Fibroblast of lung (primary cell): ENCODE measurements around the gene NFIC. TPM values are rescaled to one million over a fixed set of nuclear protein-coding genes. Genes with fewer than 3 reads are reported as not detected.

Experiments
- DNase-seq, 2 donors: peaks; one replicate each; pipeline versions ENCODE4 v3.0.0 to v3.0.0-alpha.2; 2010; ENCODE audit warnings: low read depth in 2 of 2
- H2AFZ ChIP-seq: 2 replicates; pipeline ENCODE4 v1.5.1; 2012; ENCODE audit warnings: low read length, control low read depth, inconsistent platforms
- H3K27ac ChIP-seq: 2 replicates; pipeline ENCODE4 v1.5.1; 2011; ENCODE audit warnings: low read length, control low read depth; ENCODE audit not compliant: insufficient read depth
- H3K27me3 ChIP-seq: 2 replicates; pipeline ENCODE4 v1.5.1; 2011; ENCODE audit warnings: mild to moderate bottlenecking, low read length; ENCODE audit not compliant: control insufficient read depth, insufficient read depth
- H3K36me3 ChIP-seq: 2 replicates; pipeline ENCODE4 v1.5.1; 2011; ENCODE audit warnings: low read length; ENCODE audit not compliant: control insufficient read depth, insufficient read depth
- H3K4me1 ChIP-seq: 2 replicates; pipeline ENCODE4 v1.5.1; 2011; ENCODE audit warnings: low read length; ENCODE audit not compliant: control insufficient read depth, insufficient read depth; ENCODE audit errors: extremely low read depth
- H3K4me2 ChIP-seq: 2 replicates; pipeline ENCODE4 v1.5.1; 2011; ENCODE audit warnings: low read length, control low read depth; ENCODE audit not compliant: insufficient read depth; ENCODE audit errors: extremely low read depth
- H3K4me3 ChIP-seq, 4 experiments: fragments of 200-600 bp in 1 of 4; sonication (generic) in 1 of 4; replicated peaks in 1 of 4; 2 replicates each; pipeline ENCODE4 v1.5.1; 2011 to 2016; ENCODE audit warnings: low read length in 4 of 4, low read depth in 3 of 4, mild to moderate bottlenecking in 3 of 4, control low read depth in 2 of 4, inconsistent platforms in 1 of 4, mixed read lengths in 1 of 4; ENCODE audit not compliant: insufficient read depth in 1 of 4; ENCODE audit errors: control extremely low read depth in 1 of 4
- H3K79me2 ChIP-seq: 2 replicates; pipeline ENCODE4 v1.5.1; 2012; ENCODE audit warnings: mild to moderate bottlenecking, low read length, inconsistent platforms; ENCODE audit not compliant: control insufficient read depth, insufficient read depth
- H3K9ac ChIP-seq: 2 replicates; pipeline ENCODE4 v1.5.1; 2011; ENCODE audit warnings: mild to moderate bottlenecking, low read length, control low read depth; ENCODE audit not compliant: insufficient read depth
- H3K9me3 ChIP-seq: 2 replicates; pipeline ENCODE4 v1.5.1; 2012; ENCODE audit warnings: low read depth, low read length; ENCODE audit not compliant: control insufficient read depth, insufficient read depth
- H4K20me1 ChIP-seq: 2 replicates; pipeline ENCODE4 v1.5.1; 2011; ENCODE audit warnings: low read length; ENCODE audit not compliant: control insufficient read depth, insufficient read depth; ENCODE audit errors: extremely low read depth
- EZH2 ChIP-seq: IDR thresholded peaks from 2 replicates; pipeline ENCODE4 v1.5.1; 2012; ENCODE audit warnings: low read length, control low read depth, mild to moderate bottlenecking; ENCODE audit errors: missing control alignments
- polyA plus RNA-seq, 2 donors: library from polyadenylated mRNA; depleted of rRNA in 1 of 2; stranded (reverse) in 1 of 2; unstranded in 1 of 2; fragments of >200 nt; gene quantifications; 2 replicates each; pipeline ENCODE4 v1.2.1, GENCODE V29; 2011 to 2012; ENCODE audit warnings: missing spikeins in 1 of 2
- total RNA-seq: library from RNA; depleted of rRNA; stranded (reverse); fragments of >200 nt; gene quantifications from 2 replicates; pipeline ENCODE4 v1.2.1, GENCODE V29; 2014
- TF ChIP-seq, protein P1 (sequence below), 2 donors: IDR thresholded peaks in 1 of 2; conservative IDR thresholded peaks in 1 of 2; 1 replicate in 1 of 2; 2 replicates in 1 of 2; pipeline ENCODE4 v1.5.1; 2011 to 2012; ENCODE audit warnings: low read length in 2 of 2, control low read depth in 1 of 2, inconsistent platforms in 1 of 2, low read depth in 1 of 2, mild to moderate bottlenecking in 1 of 2

NFIC gene
- total and polyA plus RNA-seq, 2 donors (not counting 1 experiment from before 2014, with no cell fraction given): 7.9 to 66.4 TPM

- no peak overlapping the region for H3K4me3 ChIP-seq
- peaks cover 11% of the 10 kb centered on the region for H3K4me1 ChIP-seq
- no peaks in the 10 kb centered on the region for H3K9me3 ChIP-seq
- H3K79me2 ChIP-seq: peaks cover 13% of the 10 kb centered on the region
- H3K4me2 ChIP-seq: no peak overlapping the region
- no peak overlapping the region for H3K9ac ChIP-seq
- no peaks in the 10 kb centered on the region for H4K20me1 ChIP-seq
- H3K27ac ChIP-seq: no peak overlapping the region
- no peak for DNase-seq
- no peak overlapping the region for H2AFZ ChIP-seq
- no peak for TF ChIP-seq EZH2
- TF ChIP-seq, protein P1, sequence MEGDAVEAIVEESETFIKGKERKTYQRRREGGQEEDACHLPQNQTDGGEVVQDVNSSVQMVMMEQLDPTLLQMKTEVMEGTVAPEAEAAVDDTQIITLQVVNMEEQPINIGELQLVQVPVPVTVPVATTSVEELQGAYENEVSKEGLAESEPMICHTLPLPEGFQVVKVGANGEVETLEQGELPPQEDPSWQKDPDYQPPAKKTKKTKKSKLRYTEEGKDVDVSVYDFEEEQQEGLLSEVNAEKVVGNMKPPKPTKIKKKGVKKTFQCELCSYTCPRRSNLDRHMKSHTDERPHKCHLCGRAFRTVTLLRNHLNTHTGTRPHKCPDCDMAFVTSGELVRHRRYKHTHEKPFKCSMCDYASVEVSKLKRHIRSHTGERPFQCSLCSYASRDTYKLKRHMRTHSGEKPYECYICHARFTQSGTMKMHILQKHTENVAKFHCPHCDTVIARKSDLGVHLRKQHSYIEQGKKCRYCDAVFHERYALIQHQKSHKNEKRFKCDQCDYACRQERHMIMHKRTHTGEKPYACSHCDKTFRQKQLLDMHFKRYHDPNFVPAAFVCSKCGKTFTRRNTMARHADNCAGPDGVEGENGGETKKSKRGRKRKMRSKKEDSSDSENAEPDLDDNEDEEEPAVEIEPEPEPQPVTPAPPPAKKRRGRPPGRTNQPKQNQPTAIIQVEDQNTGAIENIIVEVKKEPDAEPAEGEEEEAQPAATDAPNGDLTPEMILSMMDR (conservative IDR thresholded peaks at IDR 0.05 in 1 of 2, IDR thresholded peaks at IDR 0.05 in 1 of 2; ENCODE audit: low read depth in 1 of 2, low read length in 2 of 2): no peak
- H3K27me3 ChIP-seq: no peaks in the 10 kb centered on the region
- no peaks in the 10 kb centered on the region for H3K36me3 ChIP-seq
Observed at GRCh38 chr19:3356805-3357204, 9.6 kb upstream of the NFIC start.

GRCh38 chr19:3357271-3357991, 9.0 kb upstream of the NFIC start:
- Histone ChIP-seq H2AFZ (no peak overlapping the region), H3K9ac (no peak overlapping the region), H3K4me2 (no peak overlapping the region), H3K4me1 (peaks cover 14% of the 10 kb centered on the region), H3K4me3 (no peak overlapping the region), H3K79me2 (peaks cover 19% of the 10 kb centered on the region), H3K27ac (no peak overlapping the region), H3K9me3 (no peaks in the 10 kb centered on the region), H3K27me3 (no peaks in the 10 kb centered on the region), H4K20me1 (no peaks in the 10 kb centered on the region), H3K36me3 (no peaks in the 10 kb centered on the region)
- no peak for DNase-seq
- no peak for TF ChIP-seq EZH2
- TF ChIP-seq, protein P1 (conservative IDR thresholded peaks at IDR 0.05 in 1 of 2, IDR thresholded peaks at IDR 0.05 in 1 of 2; ENCODE audit: low read depth in 1 of 2, low read length in 2 of 2): no peak

GRCh38 chr19:3357992-3358688, 8.2 kb upstream of the NFIC start:
- Histone ChIP-seq H3K36me3 (no peaks in the 10 kb centered on the region), H3K9ac (no peak overlapping the region), H3K27me3 (no peaks in the 10 kb centered on the region), H3K79me2 (peaks cover 21% of the 10 kb centered on the region), H3K4me1 (peaks cover 14% of the 10 kb centered on the region), H2AFZ (no peak overlapping the region), H3K4me2 (no peak overlapping the region), H3K27ac (no peak overlapping the region), H3K9me3 (no peaks in the 10 kb centered on the region), H4K20me1 (no peaks in the 10 kb centered on the region), H3K4me3 (peak overlapping the region in 2 of 4 experiments; percentile 14 to 61)
- TF ChIP-seq, protein P1 (conservative IDR thresholded peaks at IDR 0.05 in 1 of 2, IDR thresholded peaks at IDR 0.05 in 1 of 2; ENCODE audit: low read depth in 1 of 2, low read length in 2 of 2): no peak
- no peak for TF ChIP-seq EZH2
- no peak for DNase-seq
